Choroid plexus epithelial cell (primary cell): ENCODE results near the gene PARD3.

Source experiments
- DNase-seq: peaks from one replicate; pipeline ENCODE4 v3.0.0-alpha.2; 2010; ENCODE audit warnings: low read depth
- H3K4me3 ChIP-seq: 2 replicates; pipeline ENCODE4 v1.5.1; 2011; ENCODE audit warnings: low read depth, mild to moderate bottlenecking, control low read depth, low read length, moderate library complexity
- TF ChIP-seq, protein P1 (sequence below): conservative IDR thresholded peaks from 2 replicates; pipeline ENCODE4 v1.5.1; 2011; ENCODE audit warnings: low read depth, mild to moderate bottlenecking, control low read depth, inconsistent platforms, low read length, moderate library complexity

PARD3 gene

DNA sequence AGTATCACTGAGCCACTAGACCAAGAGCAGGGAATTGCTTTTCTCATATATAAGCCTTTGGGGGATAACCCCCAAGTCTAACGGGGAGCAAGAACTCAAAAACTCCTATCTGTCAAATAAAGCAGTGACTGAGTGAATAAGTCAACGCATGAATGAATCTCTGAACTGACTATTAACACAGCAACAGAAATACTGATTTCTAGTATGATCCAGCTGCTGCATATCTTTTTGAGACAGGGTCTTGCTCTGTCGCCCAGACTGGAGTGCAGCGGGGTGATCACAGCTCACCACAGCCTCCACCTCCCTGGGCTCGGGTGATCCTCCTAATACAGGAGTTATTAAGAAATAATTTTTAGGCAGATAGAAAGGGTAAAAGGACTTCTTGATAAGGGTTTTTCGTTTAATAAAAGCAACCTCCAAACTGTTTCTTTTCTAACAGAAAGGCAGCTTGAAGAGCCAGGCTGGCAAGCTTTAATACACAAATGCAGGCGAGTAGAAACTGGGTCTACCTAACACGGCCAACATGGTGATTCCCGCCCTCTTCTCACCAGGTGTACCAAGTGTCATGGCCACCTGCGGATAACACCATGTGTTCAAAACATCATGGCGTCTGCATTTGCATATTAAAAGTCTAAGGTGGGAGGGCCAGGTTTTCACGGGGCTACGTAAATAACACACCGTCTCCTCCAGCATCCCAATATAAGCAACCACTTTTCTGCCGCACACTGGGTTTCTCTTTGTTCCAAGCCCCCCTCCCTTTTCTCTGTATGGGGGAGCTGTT, 631.9 kb downstream of the PARD3 start:
- DNase-seq: no peak
- H3K4me3 ChIP-seq: no peak overlapping the region
- TF ChIP-seq, protein P1, sequence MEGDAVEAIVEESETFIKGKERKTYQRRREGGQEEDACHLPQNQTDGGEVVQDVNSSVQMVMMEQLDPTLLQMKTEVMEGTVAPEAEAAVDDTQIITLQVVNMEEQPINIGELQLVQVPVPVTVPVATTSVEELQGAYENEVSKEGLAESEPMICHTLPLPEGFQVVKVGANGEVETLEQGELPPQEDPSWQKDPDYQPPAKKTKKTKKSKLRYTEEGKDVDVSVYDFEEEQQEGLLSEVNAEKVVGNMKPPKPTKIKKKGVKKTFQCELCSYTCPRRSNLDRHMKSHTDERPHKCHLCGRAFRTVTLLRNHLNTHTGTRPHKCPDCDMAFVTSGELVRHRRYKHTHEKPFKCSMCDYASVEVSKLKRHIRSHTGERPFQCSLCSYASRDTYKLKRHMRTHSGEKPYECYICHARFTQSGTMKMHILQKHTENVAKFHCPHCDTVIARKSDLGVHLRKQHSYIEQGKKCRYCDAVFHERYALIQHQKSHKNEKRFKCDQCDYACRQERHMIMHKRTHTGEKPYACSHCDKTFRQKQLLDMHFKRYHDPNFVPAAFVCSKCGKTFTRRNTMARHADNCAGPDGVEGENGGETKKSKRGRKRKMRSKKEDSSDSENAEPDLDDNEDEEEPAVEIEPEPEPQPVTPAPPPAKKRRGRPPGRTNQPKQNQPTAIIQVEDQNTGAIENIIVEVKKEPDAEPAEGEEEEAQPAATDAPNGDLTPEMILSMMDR: no peak

DNA sequence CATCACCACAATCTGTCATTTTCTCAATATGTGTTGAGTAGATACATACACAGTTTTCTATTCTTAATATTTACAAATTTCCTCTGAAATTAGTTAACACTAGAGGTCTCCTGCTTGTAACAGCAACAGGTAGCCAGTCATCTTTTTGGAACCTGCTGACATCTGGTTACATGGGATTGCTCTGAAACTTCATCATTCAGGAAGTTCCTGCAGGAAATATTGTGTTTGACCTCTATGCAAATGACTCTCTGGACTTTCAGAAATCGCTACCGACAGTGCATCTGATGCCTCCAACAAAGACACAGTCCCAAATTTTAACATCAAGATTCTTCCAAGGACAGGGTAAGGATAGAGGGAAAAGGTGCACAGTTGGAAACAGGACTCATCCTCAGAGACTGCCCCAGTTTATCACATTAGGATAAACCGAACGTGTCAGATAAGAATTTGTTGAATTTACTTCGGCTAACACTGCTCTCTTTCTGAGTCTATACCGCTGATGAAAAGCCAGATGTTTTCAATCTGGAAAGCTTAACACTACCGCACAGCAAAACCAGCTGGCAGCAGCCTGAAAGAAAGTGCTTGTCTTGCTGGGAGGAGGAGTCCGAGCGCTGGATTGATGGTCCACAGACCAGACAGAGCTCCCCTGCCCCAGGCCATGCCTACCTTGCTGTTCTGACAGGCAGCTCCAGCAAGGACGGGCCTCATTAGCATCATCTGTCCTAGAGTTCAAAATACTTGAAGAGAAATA, 633.4 kb downstream of the PARD3 start:
- peak; percentile 66 for DNase-seq
- TF ChIP-seq, protein P1: no peak
- no peak overlapping the region for H3K4me3 ChIP-seq

DNA sequence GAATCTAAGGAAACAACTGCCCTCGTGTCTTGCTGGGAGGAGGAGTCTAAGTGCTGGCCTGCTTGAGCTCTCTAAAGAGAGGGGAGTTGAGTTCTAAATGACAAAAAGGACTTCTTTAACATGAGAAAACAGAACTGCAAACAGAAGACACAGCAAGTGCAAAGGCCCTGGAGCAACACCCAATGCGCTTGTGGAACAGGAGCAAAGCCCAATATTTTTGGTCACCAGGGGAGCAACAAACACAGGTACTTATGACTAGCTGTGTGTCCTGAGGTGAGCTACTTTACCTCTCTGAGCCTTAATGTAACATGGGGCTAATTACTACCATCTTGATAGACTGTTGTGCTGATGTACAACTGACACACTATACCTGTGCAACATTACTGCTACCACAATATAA, 634.3 kb downstream of the PARD3 start:
- TF ChIP-seq, protein P1: no peak
- DNase-seq: no peak
- H3K4me3 ChIP-seq: no peak overlapping the region

DNA sequence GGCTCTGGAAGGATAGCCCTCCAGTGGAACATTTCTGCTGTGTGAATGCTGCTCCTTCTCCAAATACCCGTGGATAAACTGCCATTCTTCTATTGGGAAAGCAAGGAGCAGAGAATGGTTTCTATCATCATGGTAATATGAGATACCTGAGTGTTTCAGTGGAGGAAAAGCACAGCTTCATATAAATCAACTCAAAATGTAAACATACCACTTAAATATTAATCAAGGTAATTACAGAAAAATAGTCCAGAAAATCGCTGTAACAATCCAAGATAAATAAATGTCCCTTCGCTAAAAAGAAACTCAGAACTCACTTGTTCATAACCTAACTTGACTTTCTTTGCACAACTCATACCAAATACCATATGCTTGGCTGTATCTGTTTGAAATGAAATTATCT, 635.8 kb downstream of the PARD3 start:
- TF ChIP-seq, protein P1: no peak

DNA sequence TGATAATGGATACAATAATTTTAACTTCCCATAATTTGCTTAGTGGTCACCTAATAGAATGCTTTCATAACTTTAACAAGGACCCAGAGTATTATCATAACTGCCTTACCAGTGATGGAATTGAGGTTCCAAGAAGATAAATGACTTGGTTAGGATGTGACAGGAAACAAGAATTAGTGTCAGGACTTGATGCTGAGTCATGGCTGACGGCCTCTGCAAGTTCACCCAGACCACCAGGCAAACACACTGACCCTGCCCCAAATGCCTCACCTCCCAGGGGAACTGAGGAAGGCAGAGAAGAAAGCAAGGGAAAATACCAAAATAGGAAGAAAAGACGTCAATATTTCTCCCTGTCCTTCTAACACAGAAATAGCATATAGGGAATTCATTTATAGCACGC, 636.3 kb downstream of the PARD3 start:
- TF ChIP-seq, protein P1: no peak
- H3K4me3 ChIP-seq: no peak overlapping the region
- DNase-seq: no peak

More for the DNA sequence above, 635.8 kb downstream of the PARD3 start:
- DNase-seq: no peak
- H3K4me3 ChIP-seq: no peak overlapping the region

DNA sequence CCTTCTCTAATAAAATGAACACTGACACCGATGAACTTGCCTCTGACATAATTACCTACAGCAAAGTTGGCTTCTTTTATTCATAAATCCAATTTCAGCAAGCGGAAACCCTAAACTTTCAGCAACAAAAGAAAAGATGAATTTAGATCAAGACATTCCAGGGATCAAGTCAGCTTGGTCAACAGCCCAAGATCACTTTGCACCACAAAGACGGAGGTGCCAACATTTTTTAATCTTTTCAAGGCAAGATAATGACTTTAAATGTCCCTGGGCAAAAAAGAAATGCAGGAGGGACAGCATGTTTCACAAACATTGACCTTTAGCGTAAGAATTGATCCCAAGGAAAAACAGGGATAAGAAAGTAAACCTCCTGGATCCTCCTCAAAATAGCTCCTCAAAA, 636.9 kb downstream of the PARD3 start:
- DNase-seq: no peak
- TF ChIP-seq, protein P1: no peak
- H3K4me3 ChIP-seq: no peak overlapping the region
